H1 (cell line): ENCODE data around the gene TAF9. TPM values are rescaled to one million over a fixed set of nuclear protein-coding genes. Genes with fewer than 3 reads are reported as not detected.

Experiments used
- CREB1 ChIP-seq: IDR thresholded peaks from 2 replicates; pipeline ENCODE4 v1.6.1; 2012; ENCODE audit warnings: inconsistent platforms
- CTCF ChIP-seq, 3 experiments: IDR thresholded peaks; 1 replicate in 2 of 3; 2 replicates in 1 of 3; pipeline versions ENCODE4 v1.5.1 to v1.6.1; 2011; ENCODE audit warnings: low read length in 3 of 3, mild to moderate bottlenecking in 3 of 3, inconsistent platforms in 2 of 3, low read depth in 1 of 3, moderate library complexity in 1 of 3; ENCODE audit not compliant: insufficient read depth in 1 of 3; ENCODE audit errors: control extremely low read depth in 1 of 3
- EGR1 ChIP-seq: IDR thresholded peaks from 2 replicates; pipeline ENCODE4 v1.6.1; 2011; ENCODE audit warnings: low read depth, low read length, borderline replicate concordance
- KDM4A ChIP-seq: IDR thresholded peaks from one replicate; pipeline ENCODE4 v1.7.1; 2012; ENCODE audit warnings: low read depth, mild to moderate bottlenecking, moderate library complexity, low read length, inconsistent platforms; ENCODE audit not compliant: severe bottlenecking
- MAX ChIP-seq: IDR thresholded peaks from 2 replicates; pipeline ENCODE4 v1.6.1; 2012; ENCODE audit warnings: inconsistent platforms
- NRF1 ChIP-seq: IDR thresholded peaks from 2 replicates; pipeline ENCODE4 v1.6.1; 2011; ENCODE audit warnings: mild to moderate bottlenecking, low read depth, low read length, improper control_type of control experiment
- PHF8 ChIP-seq: fragments of 200-600 bp; sonication (generic); conservative IDR thresholded peaks from 2 replicates; pipeline ENCODE4 v1.7.1; 2012; ENCODE audit warnings: low read depth, mild to moderate bottlenecking, inconsistent platforms, low read length, moderate library complexity
- RAD21 ChIP-seq, 2 experiments: IDR thresholded peaks in 1 of 2; conservative IDR thresholded peaks in 1 of 2; 2 replicates each; pipeline ENCODE4 v1.6.1; 2011; ENCODE audit warnings: low read depth in 2 of 2, low read length in 2 of 2, improper control_type of control experiment in 1 of 2, inconsistent platforms in 1 of 2, mild to moderate bottlenecking in 1 of 2, moderate library complexity in 1 of 2
- RBBP5 ChIP-seq: IDR thresholded peaks from 2 replicates; pipeline ENCODE4 v1.7.1; 2012; ENCODE audit warnings: low read depth, mild to moderate bottlenecking, inconsistent platforms, low read length, moderate library complexity, borderline replicate concordance
- RFX5 ChIP-seq: IDR thresholded peaks from 2 replicates; pipeline ENCODE4 v1.6.1; 2011; ENCODE audit warnings: low read depth, low read length, improper control_type of control experiment, borderline replicate concordance
- SIN3A ChIP-seq, 2 experiments: IDR thresholded peaks in 1 of 2; conservative IDR thresholded peaks in 1 of 2; 2 replicates each; pipeline ENCODE4 v1.6.1; 2011 to 2012; ENCODE audit warnings: low read length in 2 of 2, improper control_type of control experiment in 1 of 2, low read depth in 1 of 2, mild to moderate bottlenecking in 1 of 2
- TBP ChIP-seq: IDR thresholded peaks from 2 replicates; pipeline ENCODE4 v1.6.1; 2011; ENCODE audit warnings: low read depth, low read length, improper control_type of control experiment
- YY1 ChIP-seq: IDR thresholded peaks from 2 replicates; pipeline ENCODE4 v1.6.1; 2011; ENCODE audit warnings: low read depth, mild to moderate bottlenecking, low read length
- polyA plus RNA-seq, 7 experiments: library from polyadenylated mRNA; depleted of rRNA in 3 of 7; stranded (reverse) in 5 of 7; unstranded in 2 of 7; fragments of >200 nt in 5 of 7; fragments of 200-250 nt in 2 of 7; gene quantifications; 1 replicate in 5 of 7; 2 replicates in 1 of 7; 4 replicates in 1 of 7; pipeline versions ENCODE4 v1.2.1 to v1.2.3, GENCODE V29; 2011 to 2013; ENCODE audit warnings: missing spikeins in 2 of 7, mixed read lengths in 2 of 7
- total RNA-seq: library from RNA; stranded (reverse); fragmentation: NEBNext Ultra II Directional; extraction: Animal tissue kit (Norgen Biotek cat#: 25700); gene quantifications from 2 replicates; pipeline ENCODE4 v1.2.1, GENCODE V29; 2021
- TF ChIP-seq, protein P1 (sequence below): IDR thresholded peaks from 2 replicates; pipeline ENCODE4 v1.6.1; 2011; ENCODE audit warnings: low read depth, mild to moderate bottlenecking, low read length; ENCODE audit not compliant: insufficient read depth
- TF ChIP-seq, protein P2 (sequence below): IDR thresholded peaks from 2 replicates; pipeline ENCODE4 v1.6.1; 2011; ENCODE audit warnings: low read length, improper control_type of control experiment
- TF ChIP-seq, protein P3 (sequence below): IDR thresholded peaks from 2 replicates; pipeline ENCODE4 v1.6.1; 2012; ENCODE audit warnings: inconsistent platforms

The TAF9 gene
- total and polyA plus RNA-seq, 2 of the 8 experiments (the other 6 are each of a cell fraction or from before 2014, with no cell fraction given): 85.1 to 135 TPM

GRCh38 chr5:69414885-69415583 is 45.7 kb upstream of the TAF9 start, which contains the start of gene MARVELD2 (continued):
- TF ChIP-seq RBBP5: peak; percentile 44; the same call in 1 of the 2 replicates
- TF ChIP-seq NRF1: peak; percentile 58
- TF ChIP-seq EGR1: no peak
- TF ChIP-seq, protein P1, sequence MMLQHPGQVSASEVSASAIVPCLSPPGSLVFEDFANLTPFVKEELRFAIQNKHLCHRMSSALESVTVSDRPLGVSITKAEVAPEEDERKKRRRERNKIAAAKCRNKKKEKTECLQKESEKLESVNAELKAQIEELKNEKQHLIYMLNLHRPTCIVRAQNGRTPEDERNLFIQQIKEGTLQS: peak; percentile 77; the same call in 1 of the 2 replicates
- no peak for TF ChIP-seq RFX5
- peak; percentile 90 for TF ChIP-seq MAX
- TF ChIP-seq CREB1: 0 out of 2 replicates have a peak, but pooled peaks have one; percentile 20
- TF ChIP-seq CTCF (IDR thresholded peaks at IDR 0.05; ENCODE audit: control extremely low read depth in 1 of 3, insufficient read depth in 1 of 3, low read depth in 1 of 3, low read length in 3 of 3): peak; percentile 26 to 47 (median 31); a peak in 3 of 4 replicates
- TF ChIP-seq, protein P2, sequence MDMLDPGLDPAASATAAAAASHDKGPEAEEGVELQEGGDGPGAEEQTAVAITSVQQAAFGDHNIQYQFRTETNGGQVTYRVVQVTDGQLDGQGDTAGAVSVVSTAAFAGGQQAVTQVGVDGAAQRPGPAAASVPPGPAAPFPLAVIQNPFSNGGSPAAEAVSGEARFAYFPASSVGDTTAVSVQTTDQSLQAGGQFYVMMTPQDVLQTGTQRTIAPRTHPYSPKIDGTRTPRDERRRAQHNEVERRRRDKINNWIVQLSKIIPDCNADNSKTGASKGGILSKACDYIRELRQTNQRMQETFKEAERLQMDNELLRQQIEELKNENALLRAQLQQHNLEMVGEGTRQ: peak; percentile 90
- TF ChIP-seq KDM4A: peak; percentile 51
- peak; percentile 75 for TF ChIP-seq TBP
- TF ChIP-seq, protein P3, sequence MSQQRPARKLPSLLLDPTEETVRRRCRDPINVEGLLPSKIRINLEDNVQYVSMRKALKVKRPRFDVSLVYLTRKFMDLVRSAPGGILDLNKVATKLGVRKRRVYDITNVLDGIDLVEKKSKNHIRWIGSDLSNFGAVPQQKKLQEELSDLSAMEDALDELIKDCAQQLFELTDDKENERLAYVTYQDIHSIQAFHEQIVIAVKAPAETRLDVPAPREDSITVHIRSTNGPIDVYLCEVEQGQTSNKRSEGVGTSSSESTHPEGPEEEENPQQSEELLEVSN: peak; percentile 72
- peak; percentile 28; the same call in 1 of the 2 replicates for TF ChIP-seq YY1
- peak; percentile 49 to 51 for TF ChIP-seq RAD21 (IDR thresholded peaks at IDR 0.05 in 1 of 2, conservative IDR thresholded peaks at IDR 0.05 in 1 of 2; ENCODE audit: low read depth in 2 of 2, low read length in 2 of 2)
- peak in 1 of 2 experiments; percentile 71; a peak in 2 of 4 replicates for TF ChIP-seq SIN3A (conservative IDR thresholded peaks at IDR 0.05 in 1 of 2, IDR thresholded peaks at IDR 0.05 in 1 of 2; ENCODE audit: low read depth in 1 of 2, low read length in 2 of 2)
- peak; percentile 83 for TF ChIP-seq PHF8
